ENCODE results near the gene RPS2. TPM values are rescaled to one million over a fixed set of nuclear protein-coding genes. Genes with fewer than 3 reads are reported as not detected.

The RPS2 gene
- total and polyA plus RNA-seq, 2 of the 8 experiments (the other 6 are each of a cell fraction or from before 2014, with no cell fraction given) = 4,042 to 16,783 TPM

DNA sequence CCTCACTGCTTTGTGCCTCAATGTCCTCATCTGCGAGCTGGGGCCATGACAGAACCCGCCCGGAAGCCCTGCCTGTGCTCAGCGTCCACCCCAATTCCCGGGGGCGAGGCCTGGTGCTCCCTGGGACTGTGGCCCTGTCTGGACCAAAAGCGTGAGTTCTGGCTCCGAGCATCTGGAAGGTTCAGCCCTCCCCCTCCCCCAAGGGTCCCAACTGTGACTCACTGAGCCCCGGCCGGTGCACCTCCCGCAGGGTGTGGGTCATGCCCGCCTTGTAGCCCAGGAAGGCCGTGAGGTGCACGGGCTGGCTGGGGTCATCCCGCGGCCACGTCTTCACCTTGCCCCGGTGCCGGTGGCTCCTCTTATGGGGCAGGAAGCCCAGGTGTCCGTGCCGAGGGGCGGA, 10.9 kb downstream of the RPS2 start:
- no peak overlapping the region for H3K56ac ChIP-seq (replicated peaks; ENCODE audit: insufficient read length, low read depth, low read length)
- H3K4me3 ChIP-seq (ENCODE audit: extremely low read depth in 1 of 4, insufficient read depth in 2 of 4, low read depth in 3 of 4, low read length in 4 of 4) = no peak overlapping the region
- 90% methylated on average over 19 of the region's 22 CpGs; no CpG with 5 or more reads in 1 of the 2 experiments for WGBS, 2 experiments (ENCODE audit: extremely low coverage in 1 of 2, insufficient coverage in 1 of 2, insufficient read length in 1 of 2, insufficient replicate concordance in 2 of 2, low coverage in 1 of 2, low lambda C conversion rate in 2 of 2, missing lambda C conversion rate in 1 of 2)
- no peaks in the 10 kb centered on the region for H3K79me2 ChIP-seq (ENCODE audit: control insufficient read depth in 1 of 2, insufficient read depth in 2 of 2, low read length in 2 of 2)
- H2BK120ac ChIP-seq (replicated peaks; ENCODE audit: low read depth, low read length) = no peak overlapping the region
- H4K20me1 ChIP-seq (replicated peaks in 1 of 2; ENCODE audit: control insufficient read depth in 1 of 2, insufficient read depth in 2 of 2, low read length in 2 of 2) = no peaks in the 10 kb centered on the region
- no peak overlapping the region for H2AK5ac ChIP-seq (ENCODE audit: low read depth, low read length)
- no peaks in the 10 kb centered on the region for H3K4me1 ChIP-seq (replicated peaks in 1 of 4; ENCODE audit: control insufficient read depth in 3 of 4, insufficient read depth in 4 of 4, low read length in 3 of 4)
- H4K8ac ChIP-seq (ENCODE audit: extremely low read depth, insufficient read depth, low read length) = peak overlapping the region; percentile 95
- H2BK20ac ChIP-seq (ENCODE audit: low read length) = no peak overlapping the region
- H4K5ac ChIP-seq (ENCODE audit: insufficient read length, low read depth, low read length) = no peak overlapping the region
- no peaks in the 10 kb centered on the region for H3K79me1 ChIP-seq (ENCODE audit: low read depth, low read length)
- H2AFZ ChIP-seq (ENCODE audit: low read length) = no peak overlapping the region
- H3K27me3 ChIP-seq (replicated peaks in 1 of 4; ENCODE audit: control insufficient read depth in 3 of 4, extremely low read depth in 1 of 4, insufficient read depth in 3 of 4, low read length in 3 of 4) = peaks cover 0 to 2% (median 0%) of the 10 kb centered on the region in 4 experiments; a peak in 3 of 7 replicates
- no peak overlapping the region for H3K4me2 ChIP-seq (ENCODE audit: insufficient read depth in 1 of 2, low read depth in 2 of 2, low read length in 2 of 2)
- H2BK5ac ChIP-seq (ENCODE audit: low read depth, low read length) = no peak overlapping the region; the same call in 1 of the 2 replicates
- CTCF ChIA-PET (ENCODE audit: partially characterized antibody) = interaction anchor here (0.8 to 6.5 kb wide), 11 partner anchors 12 to 258 kb away, joined by 3 to 62 read pairs (median 3); partner anchors contain the start of genes MSRB1 and RNF151
- DNase-seq (ENCODE audit: low read depth in 1 of 2, low spot score in 2 of 2) (no peak), FAIRE-seq (no peak)
- H2BK15ac ChIP-seq (ENCODE audit: low read length) = no peak overlapping the region
- no peaks in the 10 kb centered on the region for H3K23me2 ChIP-seq (ENCODE audit: low read depth, low read length)
- no peak overlapping the region for H4K91ac ChIP-seq (replicated peaks; ENCODE audit: insufficient read length, low read length)
- no peak overlapping the region for H3K27ac ChIP-seq (ENCODE audit: low read depth, low read length)
- H3K14ac ChIP-seq (ENCODE audit: insufficient read length) = no peak overlapping the region
- H2BK12ac ChIP-seq (ENCODE audit: low read depth, low read length) = no peak overlapping the region
- POLR2A ChIA-PET (ENCODE audit: partially characterized antibody) = interaction anchor here (1.4 to 19.8 kb wide), 4 partner anchors 10 to 201 kb away, joined by 3 to 336 read pairs (median 84); partner anchors contain the start of genes MSRB1, NDUFB10, RNF151 and RPS2
- no peaks in the 10 kb centered on the region for H3K36me3 ChIP-seq (ENCODE audit: control insufficient read depth in 2 of 4, insufficient read depth in 4 of 4, low read length in 3 of 4)
- no peak overlapping the region for H3K18ac ChIP-seq (ENCODE audit: extremely low read depth, low read length)
- no peak overlapping the region for H3K9ac ChIP-seq (replicated peaks in 1 of 4; ENCODE audit: extremely low read depth in 1 of 4, low read depth in 3 of 4, low read length in 3 of 4)
- no peak overlapping the region for H3K4ac ChIP-seq (replicated peaks; ENCODE audit: insufficient read length, low read depth, low read length)
- H3K23ac ChIP-seq (ENCODE audit: insufficient read length) = no peak overlapping the region
- H3K9me3 ChIP-seq (ENCODE audit: insufficient read depth in 2 of 2, low read depth in 1 of 2, low read length in 1 of 2) = no peaks in the 10 kb centered on the region
- no peak for TF ChIP-seq HDAC2 (IDR thresholded peaks at IDR 0.05; ENCODE audit: borderline replicate concordance in 1 of 2, low read depth in 2 of 2, low read length in 2 of 2)

All from H1 (cell line).